ENCODE data around the gene KLK1.
"Not testable (repeated sequence)": the region's sequence is repeated elsewhere in the genome, so short reads cannot be mapped to it uniquely, and the experiment has no call there.

Gene KLK1

GRCh38 chr19:50821248-50821612 is 2.4 kb downstream of the KLK1 start:
- no peak overlapping the region for H3K9ac ChIP-seq (ENCODE audit: low read length)
- no peaks in the 10 kb centered on the region for H3K36me3 ChIP-seq (ENCODE audit: insufficient read depth, low read length)
- H3K27me3 ChIP-seq (ENCODE audit: control insufficient read depth in 1 of 2, insufficient read depth in 2 of 2, low read length in 2 of 2) = peaks cover 22 to 56% of the 10 kb centered on the region in 2 donors
- H3K9me3 ChIP-seq (ENCODE audit: low read length) = no peaks in the 10 kb centered on the region
- no peaks in the 10 kb centered on the region for H3K4me1 ChIP-seq (ENCODE audit: insufficient read depth, low read length)
- H3K27ac ChIP-seq (ENCODE audit: low read depth, low read length) = no peak overlapping the region
- H3K4me3 ChIP-seq (ENCODE audit: low read depth in 1 of 2, low read length in 2 of 2) = no peak overlapping the region

- no peak overlapping the region for H3K27ac ChIP-seq (ENCODE audit: low read depth, low read length)
- no peak overlapping the region for H3K9ac ChIP-seq (ENCODE audit: low read length)
- peaks cover 22 to 56% of the 10 kb centered on the region in 2 donors for H3K27me3 ChIP-seq (ENCODE audit: control insufficient read depth in 1 of 2, insufficient read depth in 2 of 2, low read length in 2 of 2)
- H3K36me3 ChIP-seq (ENCODE audit: insufficient read depth, low read length) = no peaks in the 10 kb centered on the region
- H3K9me3 ChIP-seq (ENCODE audit: low read length) = no peaks in the 10 kb centered on the region
- no peaks in the 10 kb centered on the region for H3K4me1 ChIP-seq (ENCODE audit: insufficient read depth, low read length)
- no peak overlapping the region for H3K4me3 ChIP-seq (ENCODE audit: low read depth in 1 of 2, low read length in 2 of 2)
Observed at GRCh38 chr19:50820549-50821247, 2.9 kb downstream of the KLK1 start.

GRCh38 chr19:50820086-50820485 is 3.5 kb downstream of the KLK1 start:
- Histone ChIP-seq H3K36me3 (ENCODE audit: insufficient read depth, low read length) (no peaks in the 10 kb centered on the region), H3K9ac (ENCODE audit: low read length) (no peak overlapping the region), H3K27ac (ENCODE audit: low read depth, low read length) (no peak overlapping the region), H3K27me3 (ENCODE audit: control insufficient read depth in 1 of 2, insufficient read depth in 2 of 2, low read length in 2 of 2) (peaks cover 26 to 56% of the 10 kb centered on the region in 2 donors), H3K9me3 (ENCODE audit: low read length) (no peaks in the 10 kb centered on the region), H3K4me1 (ENCODE audit: insufficient read depth, low read length) (no peaks in the 10 kb centered on the region), H3K4me3 (ENCODE audit: low read depth in 1 of 2, low read length in 2 of 2) (no peak overlapping the region)

- Histone ChIP-seq H3K9ac (ENCODE audit: low read length) (no peak overlapping the region), H3K4me3 (ENCODE audit: low read depth in 1 of 2, low read length in 2 of 2) (no peak overlapping the region), H3K27ac (ENCODE audit: low read depth, low read length) (no peak overlapping the region), H3K36me3 (ENCODE audit: insufficient read depth, low read length) (no peaks in the 10 kb centered on the region), H3K4me1 (ENCODE audit: insufficient read depth, low read length) (no peaks in the 10 kb centered on the region), H3K27me3 (ENCODE audit: control insufficient read depth in 1 of 2, insufficient read depth in 2 of 2, low read length in 2 of 2) (peaks cover 28 to 56% of the 10 kb centered on the region in 2 donors), H3K9me3 (ENCODE audit: low read length) (no peaks in the 10 kb centered on the region)
Observed at GRCh38 chr19:50819636-50820035, 4.0 kb downstream of the KLK1 start.

GRCh38 chr19:50818859-50819472 is 4.6 kb downstream of the KLK1 start:
- Histone ChIP-seq H3K9ac (ENCODE audit: low read length) (no peak overlapping the region), H3K4me1 (ENCODE audit: insufficient read depth, low read length) (no peaks in the 10 kb centered on the region), H3K4me3 (ENCODE audit: low read depth in 1 of 2, low read length in 2 of 2) (no peak overlapping the region), H3K27me3 (ENCODE audit: control insufficient read depth in 1 of 2, insufficient read depth in 2 of 2, low read length in 2 of 2) (peaks cover 28 to 56% of the 10 kb centered on the region in 2 donors), H3K36me3 (ENCODE audit: insufficient read depth, low read length) (no peaks in the 10 kb centered on the region), H3K27ac (ENCODE audit: low read depth, low read length) (no peak overlapping the region), H3K9me3 (ENCODE audit: low read length) (no peaks in the 10 kb centered on the region)

- H3K36me3 ChIP-seq (ENCODE audit: insufficient read depth, low read length) = no peaks in the 10 kb centered on the region
- no peak overlapping the region for H3K9ac ChIP-seq (ENCODE audit: low read length)
- H3K9me3 ChIP-seq (ENCODE audit: low read length) = no peaks in the 10 kb centered on the region
- H3K27ac ChIP-seq (ENCODE audit: low read depth, low read length) = no peak overlapping the region
- H3K27me3 ChIP-seq (ENCODE audit: control insufficient read depth in 1 of 2, insufficient read depth in 2 of 2, low read length in 2 of 2) = peaks cover 28 to 51% of the 10 kb centered on the region in 2 donors
- no peaks in the 10 kb centered on the region for H3K4me1 ChIP-seq (ENCODE audit: insufficient read depth, low read length)
- no peak overlapping the region for H3K4me3 ChIP-seq (ENCODE audit: low read depth in 1 of 2, low read length in 2 of 2)
Observed at GRCh38 chr19:50817941-50818858, 5.4 kb downstream of the KLK1 start.

GRCh38 chr19:50815439-50815838 is 8.1 kb downstream of the KLK1 start:
- no peaks in the 10 kb centered on the region for H3K4me1 ChIP-seq (ENCODE audit: insufficient read depth, low read length)
- H3K4me3 ChIP-seq (ENCODE audit: low read depth in 1 of 2, low read length in 2 of 2) = no peak overlapping the region
- H3K36me3 ChIP-seq (ENCODE audit: insufficient read depth, low read length) = no peaks in the 10 kb centered on the region
- H3K9me3 ChIP-seq (ENCODE audit: low read length) = no peaks in the 10 kb centered on the region
- H3K27me3 ChIP-seq (ENCODE audit: control insufficient read depth in 1 of 2, insufficient read depth in 2 of 2, low read length in 2 of 2) = peaks cover 28 to 32% of the 10 kb centered on the region in 2 donors
- no peak overlapping the region for H3K9ac ChIP-seq (ENCODE audit: low read length)
- H3K27ac ChIP-seq (ENCODE audit: low read depth, low read length) = no peak overlapping the region

GRCh38 chr19:50814883-50815282 is 8.7 kb downstream of the KLK1 start:
- H3K9me3 ChIP-seq (ENCODE audit: low read length) = no peaks in the 10 kb centered on the region
- H3K27me3 ChIP-seq (ENCODE audit: control insufficient read depth in 1 of 2, insufficient read depth in 2 of 2, low read length in 2 of 2) = peaks cover 24 to 29% of the 10 kb centered on the region in 2 donors
- no peak overlapping the region for H3K9ac ChIP-seq (ENCODE audit: low read length)
- no peak overlapping the region for H3K27ac ChIP-seq (ENCODE audit: low read depth, low read length)
- no peaks in the 10 kb centered on the region for H3K36me3 ChIP-seq (ENCODE audit: insufficient read depth, low read length)
- H3K4me1 ChIP-seq (ENCODE audit: insufficient read depth, low read length) = no peaks in the 10 kb centered on the region
- H3K4me3 ChIP-seq (ENCODE audit: low read depth in 1 of 2, low read length in 2 of 2) = no peak overlapping the region

- Histone ChIP-seq H3K9me3 (ENCODE audit: low read length) (no peaks in the 10 kb centered on the region), H3K9ac (ENCODE audit: low read length) (no peak overlapping the region), H3K4me3 (ENCODE audit: low read depth in 1 of 2, low read length in 2 of 2) (no peak overlapping the region), H3K27ac (ENCODE audit: low read depth, low read length) (no peak overlapping the region), H3K4me1 (ENCODE audit: insufficient read depth, low read length) (no peaks in the 10 kb centered on the region), H3K27me3 (ENCODE audit: control insufficient read depth in 1 of 2, insufficient read depth in 2 of 2, low read length in 2 of 2) (peaks cover 5 to 6% of the 10 kb centered on the region in 2 donors), H3K36me3 (ENCODE audit: insufficient read depth, low read length) (no peaks in the 10 kb centered on the region)
Observed at GRCh38 chr19:50812474-50812873, 11.1 kb downstream of the KLK1 start.

- not testable (repeated sequence) for H3K9me3 ChIP-seq (ENCODE audit: low read length); H3K36me3 ChIP-seq (ENCODE audit: insufficient read depth, low read length); H3K27me3 ChIP-seq (ENCODE audit: control insufficient read depth in 1 of 2, insufficient read depth in 2 of 2, low read length in 2 of 2); H3K4me3 ChIP-seq (ENCODE audit: low read depth in 1 of 2, low read length in 2 of 2); H3K4me1 ChIP-seq (ENCODE audit: insufficient read depth, low read length); H3K27ac ChIP-seq (ENCODE audit: low read depth, low read length); H3K9ac ChIP-seq (ENCODE audit: low read length)
Observed at GRCh38 chr19:50811622-50812238, 11.9 kb downstream of the KLK1 start.

- Histone ChIP-seq H3K36me3 (ENCODE audit: insufficient read depth, low read length) (no peaks in the 10 kb centered on the region), H3K27me3 (ENCODE audit: control insufficient read depth in 1 of 2, insufficient read depth in 2 of 2, low read length in 2 of 2) (no peaks in the 10 kb centered on the region), H3K27ac (ENCODE audit: low read depth, low read length) (no peak overlapping the region), H3K9me3 (ENCODE audit: low read length) (no peaks in the 10 kb centered on the region), H3K9ac (ENCODE audit: low read length) (no peak overlapping the region), H3K4me1 (ENCODE audit: insufficient read depth, low read length) (peaks cover 7% of the 10 kb centered on the region), H3K4me3 (ENCODE audit: low read depth in 1 of 2, low read length in 2 of 2) (no peak overlapping the region)
Observed at GRCh38 chr19:50808856-50809255, 14.7 kb downstream of the KLK1 start.
